HepG2 (cell line): ENCODE data around the gene MYADML2. TPM values are rescaled to one million over a fixed set of nuclear protein-coding genes. Genes with fewer than 3 reads are reported as not detected.

Experiments
- MIER2 ChIP-seq: IDR thresholded peaks from 2 replicates; pipeline ENCODE4 v1.6.1; 2016; ENCODE audit warnings: missing biosample characterization, missing genetic modification reagents
- NFAT5 ChIP-seq: sonication (generic); formaldehyde crosslinking; IDR thresholded peaks from 2 replicates; pipeline ENCODE4 v1.4.0; 2020; ENCODE audit warnings: missing genetic modification reagents
- NRL ChIP-seq: sonication (generic); formaldehyde crosslinking; IDR thresholded peaks from 2 replicates; pipeline ENCODE4 v1.5.0; 2020; ENCODE audit warnings: missing genetic modification reagents, mild to moderate bottlenecking, moderate library complexity, borderline replicate concordance
- SCMH1 ChIP-seq: sonication (generic); formaldehyde crosslinking; IDR thresholded peaks from 2 replicates; pipeline ENCODE4 v1.9.0; 2021; ENCODE audit warnings: missing genetic modification reagents, mild to moderate bottlenecking, borderline replicate concordance
- SRSF4 ChIP-seq: fragments of 200-400 bp; formaldehyde crosslinking; IDR thresholded peaks from one replicate; pipeline ENCODE4 v1.6.1; 2018; ENCODE audit warnings: mild to moderate bottlenecking, low read depth, low read length, moderate library complexity; ENCODE audit not compliant: poor library complexity, severe bottlenecking
- TCF12 ChIP-seq, 2 experiments: fragments of 450-650 bp in 1 of 2; sonication (generic) in 1 of 2; formaldehyde crosslinking in 1 of 2; IDR thresholded peaks; 2 replicates each; pipeline versions ENCODE4 v1.6.1 to v1.8.0; 2017 to 2022; ENCODE audit warnings: antibody characterized with exemption in 1 of 2, mild to moderate bottlenecking in 1 of 2, missing genetic modification reagents in 1 of 2, moderate library complexity in 1 of 2
- TGIF2 ChIP-seq: IDR thresholded peaks from 2 replicates; pipeline ENCODE4 v1.6.1; 2016; ENCODE audit warnings: control low read depth, missing compliant biosample characterization
- ZNF263 ChIP-seq: sonication (generic); formaldehyde crosslinking; IDR thresholded peaks from 2 replicates; pipeline ENCODE4 v1.4.0; 2020; ENCODE audit warnings: missing genetic modification reagents
- ZNF350 ChIP-seq: sonication (generic); formaldehyde crosslinking; IDR thresholded peaks from 2 replicates; pipeline ENCODE4 v1.4.0; 2020; ENCODE audit warnings: mild to moderate bottlenecking, low read depth, missing genetic modification reagents, borderline replicate concordance
- ZNF530 ChIP-seq: sonication (generic); formaldehyde crosslinking; IDR thresholded peaks from 2 replicates; pipeline ENCODE4 v1.5.0; 2020; ENCODE audit warnings: low read depth, mild to moderate bottlenecking, missing genetic modification reagents
- ZNF552 ChIP-seq: sonication (generic); formaldehyde crosslinking; IDR thresholded peaks from 2 replicates; pipeline ENCODE4 v1.9.0; 2022; ENCODE audit warnings: missing genetic modification reagents, mild to moderate bottlenecking, borderline replicate concordance
- ZNF577 ChIP-seq: sonication (generic); formaldehyde crosslinking; IDR thresholded peaks from 2 replicates; pipeline ENCODE4 v1.4.0; 2020; ENCODE audit warnings: mild to moderate bottlenecking, low read depth, missing genetic modification reagents, borderline replicate concordance
- ZNF761 ChIP-seq: sonication (generic); formaldehyde crosslinking; conservative IDR thresholded peaks from 2 replicates; pipeline ENCODE4 v1.4.0; 2020; ENCODE audit warnings: mild to moderate bottlenecking, missing genetic modification reagents
- polyA plus RNA-seq, 8 experiments: library from polyadenylated mRNA; depleted of rRNA in 3 of 8; stranded (reverse) in 7 of 8; unstranded in 1 of 8; fragments of >200 nt; fragmentation: Illumina TruSeq in 4 of 8; extraction: Trizol in 4 of 8; gene quantifications; 2 replicates each; pipeline versions ENCODE4 v1.2.1 to v1.2.3, GENCODE V29; 2011 to 2016; ENCODE audit warnings: low read depth in 4 of 8, missing spikeins in 1 of 8, mixed read lengths in 1 of 8; ENCODE audit not compliant: insufficient read depth in 1 of 8
- total RNA-seq, 5 experiments: library from RNA; depleted of rRNA; stranded (reverse); fragments of >200 nt; fragmentation: Illumina TruSeq; extraction: Trizol; gene quantifications; 2 replicates each; pipeline ENCODE4 v1.2.3, GENCODE V29; 2016; ENCODE audit warnings: low read depth in 1 of 5
- TF ChIP-seq, protein P1 (sequence below): IDR thresholded peaks from 2 replicates; pipeline ENCODE4 v1.6.1; 2016; ENCODE audit warnings: missing compliant biosample characterization, missing genetic modification reagents, borderline replicate concordance
- TF ChIP-seq, protein P2 (sequence below): IDR thresholded peaks from 2 replicates; pipeline ENCODE4 v1.6.1; 2016; ENCODE audit warnings: mild to moderate bottlenecking
- TF ChIP-seq, protein P3 (sequence below): sonication (generic); formaldehyde crosslinking; IDR thresholded peaks from 2 replicates; pipeline ENCODE4 v1.9.0; 2021; ENCODE audit warnings: missing genetic modification reagents, mild to moderate bottlenecking, borderline replicate concordance

Gene MYADML2
- total and polyA plus RNA-seq, 2 of the 13 experiments (the other 11 are each of a cell fraction or from before 2014, with no cell fraction given) = not detected

DNA sequence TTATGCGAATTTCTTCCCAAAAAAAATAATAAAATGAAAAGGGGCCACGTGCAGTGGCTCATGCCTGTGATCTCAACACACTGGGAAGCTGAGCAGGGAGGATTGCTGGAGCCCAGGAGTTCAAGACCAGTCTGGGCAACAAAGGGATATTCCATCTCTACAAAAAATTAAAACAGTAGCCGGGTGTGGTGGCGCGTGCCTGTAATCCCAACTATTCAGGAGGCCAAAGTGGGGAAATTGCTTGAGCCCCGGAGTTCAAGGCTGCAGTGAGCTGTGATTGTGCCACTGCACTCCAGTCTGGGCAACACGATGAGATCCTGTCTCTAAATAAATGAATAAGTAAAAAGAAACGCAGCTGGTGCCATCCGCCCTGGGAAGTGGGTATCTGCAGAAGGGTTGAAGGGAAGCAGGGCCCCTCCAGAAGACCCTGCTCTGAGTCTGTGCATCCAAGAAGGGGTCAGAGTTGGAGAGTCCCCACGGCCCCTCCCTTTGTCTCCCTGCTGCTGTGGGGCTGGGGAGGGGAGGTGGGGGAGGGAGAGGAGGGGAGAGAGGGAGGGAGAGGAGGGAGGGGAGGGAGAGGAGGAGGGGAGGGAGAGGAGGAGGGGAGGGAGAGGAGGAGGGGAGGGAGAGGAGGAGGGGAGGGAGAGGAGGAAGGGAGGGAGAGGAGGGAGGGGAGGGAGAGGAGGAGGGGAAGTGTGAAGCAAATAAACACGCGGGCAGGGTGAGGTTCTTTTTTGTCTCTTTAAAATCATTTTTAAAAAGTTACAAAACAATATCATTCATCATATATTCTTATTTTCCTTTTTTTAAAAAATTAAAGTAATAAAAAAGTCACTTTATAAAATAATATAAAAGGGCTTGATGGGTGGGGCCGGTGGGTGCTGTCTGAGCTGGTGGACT is 5.0 kb upstream of the MYADML2 start (continued):
- TF ChIP-seq NFAT5 (no peak), ZNF530 (CRISPR knock-in tag) (no peak), ZNF761 (no peak), ZNF552 (CRISPR knock-in tag) (no peak), SCMH1 (no peak), SRSF4 (peak; percentile 43), ZNF263 (peak; percentile 1; the same call in 1 of the 2 replicates), ZNF350 (0 out of 2 replicates have a peak, but pooled peaks have one; percentile 18), MIER2 (CRISPR knock-in tag) (no peak), NRL (CRISPR knock-in tag) (no peak), ZNF577 (CRISPR knock-in tag) (no peak), TGIF2 (peak; percentile 69; the same call in 1 of the 2 replicates), TCF12 (IDR thresholded peaks at IDR 0.05) (no peak), TCF12 (CRISPR knock-in tag; IDR thresholded peaks at IDR 0.05) (no peak)
- TF ChIP-seq, protein P1, sequence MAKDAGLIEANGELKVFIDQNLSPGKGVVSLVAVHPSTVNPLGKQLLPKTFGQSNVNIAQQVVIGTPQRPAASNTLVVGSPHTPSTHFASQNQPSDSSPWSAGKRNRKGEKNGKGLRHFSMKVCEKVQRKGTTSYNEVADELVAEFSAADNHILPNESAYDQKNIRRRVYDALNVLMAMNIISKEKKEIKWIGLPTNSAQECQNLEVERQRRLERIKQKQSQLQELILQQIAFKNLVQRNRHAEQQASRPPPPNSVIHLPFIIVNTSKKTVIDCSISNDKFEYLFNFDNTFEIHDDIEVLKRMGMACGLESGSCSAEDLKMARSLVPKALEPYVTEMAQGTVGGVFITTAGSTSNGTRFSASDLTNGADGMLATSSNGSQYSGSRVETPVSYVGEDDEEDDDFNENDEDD = no peak
- TF ChIP-seq, protein P2, sequence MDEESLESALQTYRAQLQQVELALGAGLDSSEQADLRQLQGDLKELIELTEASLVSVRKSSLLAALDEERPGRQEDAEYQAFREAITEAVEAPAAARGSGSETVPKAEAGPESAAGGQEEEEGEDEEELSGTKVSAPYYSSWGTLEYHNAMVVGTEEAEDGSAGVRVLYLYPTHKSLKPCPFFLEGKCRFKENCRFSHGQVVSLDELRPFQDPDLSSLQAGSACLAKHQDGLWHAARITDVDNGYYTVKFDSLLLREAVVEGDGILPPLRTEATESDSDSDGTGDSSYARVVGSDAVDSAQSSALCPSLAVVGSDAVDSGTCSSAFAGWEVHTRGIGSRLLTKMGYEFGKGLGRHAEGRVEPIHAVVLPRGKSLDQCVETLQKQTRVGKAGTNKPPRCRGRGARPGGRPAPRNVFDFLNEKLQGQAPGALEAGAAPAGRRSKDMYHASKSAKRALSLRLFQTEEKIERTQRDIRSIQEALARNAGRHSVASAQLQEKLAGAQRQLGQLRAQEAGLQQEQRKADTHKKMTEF (CRISPR knock-in tag) = peak; percentile 17
- TF ChIP-seq, protein P3, sequence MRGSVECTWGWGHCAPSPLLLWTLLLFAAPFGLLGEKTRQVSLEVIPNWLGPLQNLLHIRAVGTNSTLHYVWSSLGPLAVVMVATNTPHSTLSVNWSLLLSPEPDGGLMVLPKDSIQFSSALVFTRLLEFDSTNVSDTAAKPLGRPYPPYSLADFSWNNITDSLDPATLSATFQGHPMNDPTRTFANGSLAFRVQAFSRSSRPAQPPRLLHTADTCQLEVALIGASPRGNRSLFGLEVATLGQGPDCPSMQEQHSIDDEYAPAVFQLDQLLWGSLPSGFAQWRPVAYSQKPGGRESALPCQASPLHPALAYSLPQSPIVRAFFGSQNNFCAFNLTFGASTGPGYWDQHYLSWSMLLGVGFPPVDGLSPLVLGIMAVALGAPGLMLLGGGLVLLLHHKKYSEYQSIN (CRISPR knock-in tag) = no peak
